K562 (cell line): ENCODE results near the gene RSAD1. TPM values are rescaled to one million over a fixed set of nuclear protein-coding genes. Genes with fewer than 3 reads are reported as not detected.

Source experiments
- ATAC-seq: fragments of 200-7000 bp; cut with Tn5 transposase; 3 replicates; pipeline ENCODE4 v1.9.1; 2020; ENCODE audit warnings: moderate library complexity
- BruUV-seq: library from RNA; stranded (reverse); fragments of 400-500 nt; replicated peaks from 2 replicates; lab custom pipeline; 2021; lab: Mats Ljungman, UMichigan
- CTCF ChIA-PET: fragments of 300-600 bp; formaldehyde crosslinking; extraction: SDS; loops from one replicate; lab custom pipeline; 2021; ENCODE audit warnings: low intra/inter-chr PET ratio; lab: Yijun Ruan, JAX
- POLR2A ChIA-PET: fragments of 300-600, 350-650 bp; sonication (Branson Sonifier 250); formaldehyde crosslinking; extraction: SDS; loops from one replicate; lab custom pipeline; 2021; ENCODE audit warnings: antibody characterized with exemption, inconsistent platforms; lab: Yijun Ruan, JAX
- DNase-seq, 4 experiments: peaks; one replicate each; pipeline versions ENCODE4 v3.0.0 to v3.0.0-alpha.2; 2011 to 2018; ENCODE audit warnings: low spot score in 3 of 4, mixed read lengths in 3 of 4; ENCODE audit errors: extremely low read depth in 1 of 4
- FAIRE-seq: peaks from 2 replicates; lab custom pipeline; 2011; peaks lifted over from hg19 to GRCh38; lab: Jason Lieb, UNC
- H2AFZ ChIP-seq: 2 replicates; pipeline ENCODE4 v1.6.0; 2011; ENCODE audit warnings: low read depth, low read length, control low read depth, inconsistent platforms
- H3K27ac ChIP-seq: fragments of 200-600 bp; 3 replicates; pipeline ENCODE4 v1.8.0; 2011; ENCODE audit warnings: low read depth, mild to moderate bottlenecking, control low read depth, inconsistent platforms, low read length, moderate library complexity, mixed read lengths; ENCODE audit errors: extremely low read depth
- H3K27me3 ChIP-seq, 2 experiments: fragments of 300-600 bp in 1 of 2; 2 replicates in 1 of 2; 3 replicates in 1 of 2; pipeline versions ENCODE4 v1.6.0 to v1.8.0; 2011; ENCODE audit warnings: inconsistent platforms in 2 of 2, low read length in 2 of 2, mild to moderate bottlenecking in 1 of 2, mixed read lengths in 1 of 2, moderate library complexity in 1 of 2; ENCODE audit not compliant: control insufficient read depth in 2 of 2, insufficient read depth in 2 of 2
- H3K36me3 ChIP-seq: fragments of 300-600 bp; 3 replicates; pipeline ENCODE4 v1.8.0; 2011; ENCODE audit warnings: mild to moderate bottlenecking, low read length, inconsistent platforms; ENCODE audit not compliant: control insufficient read depth, insufficient read depth
- H3K4me1 ChIP-seq, 2 experiments: fragments of 200-600 bp in 1 of 2; replicated peaks in 1 of 2; 2 replicates in 1 of 2; 3 replicates in 1 of 2; pipeline versions ENCODE4 v1.5.1 to v1.8.0; 2011; ENCODE audit warnings: inconsistent platforms in 2 of 2, low read length in 2 of 2, mild to moderate bottlenecking in 1 of 2, mixed read lengths in 1 of 2, moderate library complexity in 1 of 2; ENCODE audit not compliant: control insufficient read depth in 2 of 2, insufficient read depth in 2 of 2
- H3K4me2 ChIP-seq: 2 replicates; pipeline ENCODE4 v1.6.1; 2011; ENCODE audit warnings: low read length, control low read depth, inconsistent platforms, mixed read lengths; ENCODE audit not compliant: insufficient read depth
- H3K4me3 ChIP-seq: fragments of 200-600 bp; sonication (generic), shearing (Covaris generic); 2 replicates; pipeline ENCODE4 v1.5.1; 2016; ENCODE audit warnings: control low read depth, inconsistent platforms
- H3K79me2 ChIP-seq: fragments of 200-600 bp; 3 replicates; pipeline ENCODE4 v1.8.0; 2011; ENCODE audit warnings: low read length, inconsistent platforms; ENCODE audit not compliant: control insufficient read depth, insufficient read depth
- H3K9ac ChIP-seq, 2 experiments: 2 replicates each; pipeline versions ENCODE4 v1.6.0 to v1.6.1; 2011; ENCODE audit warnings: low read depth in 2 of 2, low read length in 2 of 2, control low read depth in 1 of 2, inconsistent platforms in 1 of 2, mild to moderate bottlenecking in 1 of 2, mixed read lengths in 1 of 2; ENCODE audit not compliant: insufficient read depth in 1 of 2
- H3K9me1 ChIP-seq: one replicate; pipeline ENCODE4 v1.6.0; 2011; ENCODE audit warnings: inconsistent platforms, mild to moderate bottlenecking, low read length, moderate library complexity; ENCODE audit not compliant: control insufficient read depth, insufficient read depth
- H3K9me3 ChIP-seq: replicated peaks from 2 replicates; pipeline ENCODE4 v1.5.1; 2011; ENCODE audit warnings: low read depth, low read length, inconsistent platforms; ENCODE audit not compliant: control insufficient read depth, insufficient read depth
- H4K20me1 ChIP-seq: replicated peaks from 2 replicates; pipeline ENCODE4 v1.6.1; 2011; ENCODE audit warnings: low read length, inconsistent platforms, mixed read lengths; ENCODE audit not compliant: control insufficient read depth, insufficient read depth
- GTF3C2 ChIP-seq: IDR thresholded peaks from 3 replicates; pipeline ENCODE4 v1.6.1; 2011; ENCODE audit warnings: borderline replicate concordance, mild to moderate bottlenecking, moderate library complexity; ENCODE audit not compliant: insufficient read length; ENCODE audit errors: extremely low read depth
- HMGN3 ChIP-seq: IDR thresholded peaks from 2 replicates; pipeline ENCODE4 v1.6.1; 2011; ENCODE audit warnings: borderline replicate concordance, low read depth, mild to moderate bottlenecking, mixed read lengths, low read length; ENCODE audit not compliant: insufficient read length; ENCODE audit errors: extremely low read depth
- KAT7 ChIP-seq: sonication (generic); formaldehyde crosslinking; IDR thresholded peaks from 2 replicates; pipeline ENCODE4 v1.8.0; 2022; ENCODE audit warnings: missing genetic modification reagents, mild to moderate bottlenecking, borderline replicate concordance
- NR2C2 ChIP-seq, 2 experiments: fragments of 200-800 bp in 1 of 2; sonication (Bioruptor generic) in 1 of 2; sonication (generic) in 1 of 2; formaldehyde crosslinking in 1 of 2; IDR thresholded peaks; 2 replicates each; pipeline versions ENCODE4 v1.6.1 to v1.8.0; 2016 to 2022; ENCODE audit warnings: mild to moderate bottlenecking in 1 of 2, missing compliant biosample characterization in 1 of 2, missing genetic modification characterization in 1 of 2, missing genetic modification reagents in 1 of 2
- POLR2A ChIP-seq: fragments of 450-650 bp; conservative IDR thresholded peaks from 2 replicates; pipeline ENCODE4 v1.6.1; 2016
- ZBTB40 ChIP-seq, 2 experiments: fragments of 450-650 bp in 1 of 2; sonication (generic) in 1 of 2; formaldehyde crosslinking in 1 of 2; IDR thresholded peaks; 2 replicates each; pipeline versions ENCODE4 v1.7.1 to v1.9.0; 2016 to 2022; ENCODE audit warnings: inconsistent platforms in 1 of 2, mild to moderate bottlenecking in 1 of 2, missing genetic modification reagents in 1 of 2
- WGBS: fragments of 100-300 bp; shearing (Covaris generic); methylation state at CpG from one replicate; pipeline ENCODE4 v1.1.6; 2016; ENCODE audit warnings: low coverage, mixed read lengths; ENCODE audit not compliant: insufficient coverage; ENCODE audit errors: missing lambda C conversion rate; 5-methylcytosine and 5-hydroxymethylcytosine counted together
- in situ Hi-C: fragments of 300-500 bp; cut with MboI; formaldehyde crosslinking; loops from 4 replicates; pipeline ENCODE4 v1.15.0; 2018; ENCODE audit warnings: inconsistent platforms, mixed read lengths
- intact Hi-C: fragments of 100-400 bp; cut with micrococcal nuclease; formaldehyde crosslinking; loops from 2 replicates; pipeline ENCODE4 v1.14.2; 2022
- polyA plus RNA-seq, 8 experiments: library from polyadenylated mRNA; depleted of rRNA in 4 of 8; stranded (reverse) in 5 of 8; unstranded in 3 of 8; fragments of >200 nt; fragmentation: Nextera tagmentation in 2 of 8; fragmentation: Illumina TruSeq in 1 of 8; extraction: Ambion mirVana in 2 of 8; extraction: Trizol in 1 of 8; gene quantifications; 2 replicates each; pipeline versions ENCODE4 v1.2.1 to v1.2.3, GENCODE V29; 2011 to 2014; ENCODE audit warnings: inconsistent platforms in 1 of 8, missing spikeins in 1 of 8
- total RNA-seq, 7 experiments: library from RNA; depleted of rRNA in 6 of 7; stranded (reverse); fragments of >200 nt in 6 of 7; fragmentation: Illumina TruSeq in 2 of 7; extraction: Trizol in 2 of 7; gene quantifications; 2 replicates each; pipeline versions ENCODE4 v1.2.1 to v1.2.3, GENCODE V29; 2011 to 2021; ENCODE audit warnings: low replicate concordance in 1 of 7

Gene RSAD1
- total and polyA plus RNA-seq, 9 of the 15 experiments (the other 6 are each of a cell fraction or from before 2014, with no cell fraction given) = 4.5 to 42.5 (median 26.8) TPM

GRCh38 chr17:50474523-50474922 lies 4.1 kb upstream of the RSAD1 start:
- Histone ChIP-seq H3K79me2 (peaks cover 6% of the 10 kb centered on the region; the same call in 2 of the 3 replicates), H3K36me3 (no peaks in the 10 kb centered on the region), H4K20me1 (0 out of 2 replicates have a peak, but pooled peaks cover 3% of the 10 kb centered on the region), H3K9me1 (no peaks in the 10 kb centered on the region), H3K9me3 (no peaks in the 10 kb centered on the region), H3K4me2 (no peak overlapping the region), H3K9ac (no peak overlapping the region), H3K4me3 (no peak overlapping the region), H3K4me1 (peaks cover 7 to 29% of the 10 kb centered on the region in 2 experiments; a peak in 4 of 5 replicates), H3K27ac (no peak overlapping the region), H3K27me3 (peaks cover 16 to 44% of the 10 kb centered on the region in 2 experiments; a peak in 4 of 5 replicates), H2AFZ (no peak overlapping the region)
- ChIA-PET CTCF (no interaction called here), POLR2A (interaction anchor here (0.6 kb wide), 1 partner anchor 559 kb away, joined by 3 read pairs; no protein-coding TSS in a partner anchor)
- FAIRE-seq = no peak
- no TSS peak for BruUV-seq
- DNase-seq = no peak
- in situ Hi-C loops (no loop called here), intact Hi-C loops (loop anchor here (10.0 kb wide), 1 partner anchor 180 kb away; no protein-coding TSS in a partner anchor)
- ATAC-seq = no peak
- WGBS = 10% methylated on average over 6 of the region's 6 CpGs
- TF ChIP-seq NR2C2 (CRISPR knock-in tag; IDR thresholded peaks at IDR 0.05) = no peak
- TF ChIP-seq NR2C2 (tag; IDR thresholded peaks at IDR 0.05) = no peak
- TF ChIP-seq POLR2A = no peak
- no peak for TF ChIP-seq ZBTB40 (IDR thresholded peaks at IDR 0.05)
- TF ChIP-seq ZBTB40 (CRISPR knock-in tag; IDR thresholded peaks at IDR 0.05) = no peak
- no peak for TF ChIP-seq HMGN3
- TF ChIP-seq KAT7 = no peak
- TF ChIP-seq GTF3C2 = no peak
